Suprapubic skin (tissue), 3 donors: ENCODE data around the gene CTNNA3.

Experiments
- EP300 ChIP-seq: sonication (generic); formaldehyde crosslinking; IDR thresholded peaks from one replicate; pipeline ENCODE4 v1.6.1; 2017; ENCODE audit warnings: antibody characterized with exemption
- TF ChIP-seq, protein P1 (sequence below), 2 donors: fragments of 200-600 bp in 1 of 2; fragments of 450-650 bp in 1 of 2; sonication (generic) in 1 of 2; IDR thresholded peaks; one replicate each; pipeline ENCODE4 v1.5.1; 2016 to 2019; ENCODE audit warnings: antibody characterized with exemption in 2 of 2, mild to moderate bottlenecking in 1 of 2, moderate library complexity in 1 of 2

DNA sequence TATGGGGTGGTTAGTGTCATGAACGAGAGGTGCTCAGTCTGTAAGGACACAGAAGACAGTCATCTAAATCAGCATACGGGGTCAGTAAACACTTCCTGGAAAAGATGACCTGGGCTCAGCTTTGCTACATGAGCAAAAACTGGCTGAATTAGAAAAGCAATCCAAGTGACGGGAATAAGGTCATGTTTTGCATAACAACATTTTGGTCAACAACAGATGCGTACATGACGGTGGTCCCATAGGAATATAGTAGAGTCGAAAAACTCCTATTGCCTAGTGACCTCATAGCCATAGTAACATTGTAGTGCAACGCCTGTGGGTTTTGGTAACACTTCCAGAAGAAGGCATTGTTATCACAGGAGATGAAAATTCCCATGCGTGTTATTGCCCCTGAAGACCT, 92.9 kb downstream of the CTNNA3 start:
- TF ChIP-seq EP300: no peak
- TF ChIP-seq, protein P1, sequence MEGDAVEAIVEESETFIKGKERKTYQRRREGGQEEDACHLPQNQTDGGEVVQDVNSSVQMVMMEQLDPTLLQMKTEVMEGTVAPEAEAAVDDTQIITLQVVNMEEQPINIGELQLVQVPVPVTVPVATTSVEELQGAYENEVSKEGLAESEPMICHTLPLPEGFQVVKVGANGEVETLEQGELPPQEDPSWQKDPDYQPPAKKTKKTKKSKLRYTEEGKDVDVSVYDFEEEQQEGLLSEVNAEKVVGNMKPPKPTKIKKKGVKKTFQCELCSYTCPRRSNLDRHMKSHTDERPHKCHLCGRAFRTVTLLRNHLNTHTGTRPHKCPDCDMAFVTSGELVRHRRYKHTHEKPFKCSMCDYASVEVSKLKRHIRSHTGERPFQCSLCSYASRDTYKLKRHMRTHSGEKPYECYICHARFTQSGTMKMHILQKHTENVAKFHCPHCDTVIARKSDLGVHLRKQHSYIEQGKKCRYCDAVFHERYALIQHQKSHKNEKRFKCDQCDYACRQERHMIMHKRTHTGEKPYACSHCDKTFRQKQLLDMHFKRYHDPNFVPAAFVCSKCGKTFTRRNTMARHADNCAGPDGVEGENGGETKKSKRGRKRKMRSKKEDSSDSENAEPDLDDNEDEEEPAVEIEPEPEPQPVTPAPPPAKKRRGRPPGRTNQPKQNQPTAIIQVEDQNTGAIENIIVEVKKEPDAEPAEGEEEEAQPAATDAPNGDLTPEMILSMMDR (IDR thresholded peaks at IDR 0.05): no peak
